Tibial nerve (tissue), 4 donors: ENCODE measurements around the gene ATP2A3.

ENCODE experiments used
- EP300 ChIP-seq, 2 donors: sonication (generic); formaldehyde crosslinking; IDR thresholded peaks; one replicate each; pipeline ENCODE4 v1.6.1; 2017; ENCODE audit warnings: antibody characterized with exemption in 2 of 2, mild to moderate bottlenecking in 1 of 2
- POLR2A ChIP-seq, 2 donors: fragments of 450-650 bp; IDR thresholded peaks; one replicate each; pipeline ENCODE4 v1.6.1; 2017; ENCODE audit warnings: antibody characterized with exemption in 2 of 2, mild to moderate bottlenecking in 2 of 2, moderate library complexity in 2 of 2
- TF ChIP-seq, protein P1 (sequence below), 5 experiments: fragments of 200-600 bp in 3 of 5; fragments of 450-650 bp in 2 of 5; sonication (generic) in 3 of 5; IDR thresholded peaks; one replicate each; pipeline ENCODE4 v1.5.1; 2016 to 2019; ENCODE audit warnings: antibody characterized with exemption in 5 of 5, mild to moderate bottlenecking in 3 of 5, moderate library complexity in 2 of 5

DNA sequence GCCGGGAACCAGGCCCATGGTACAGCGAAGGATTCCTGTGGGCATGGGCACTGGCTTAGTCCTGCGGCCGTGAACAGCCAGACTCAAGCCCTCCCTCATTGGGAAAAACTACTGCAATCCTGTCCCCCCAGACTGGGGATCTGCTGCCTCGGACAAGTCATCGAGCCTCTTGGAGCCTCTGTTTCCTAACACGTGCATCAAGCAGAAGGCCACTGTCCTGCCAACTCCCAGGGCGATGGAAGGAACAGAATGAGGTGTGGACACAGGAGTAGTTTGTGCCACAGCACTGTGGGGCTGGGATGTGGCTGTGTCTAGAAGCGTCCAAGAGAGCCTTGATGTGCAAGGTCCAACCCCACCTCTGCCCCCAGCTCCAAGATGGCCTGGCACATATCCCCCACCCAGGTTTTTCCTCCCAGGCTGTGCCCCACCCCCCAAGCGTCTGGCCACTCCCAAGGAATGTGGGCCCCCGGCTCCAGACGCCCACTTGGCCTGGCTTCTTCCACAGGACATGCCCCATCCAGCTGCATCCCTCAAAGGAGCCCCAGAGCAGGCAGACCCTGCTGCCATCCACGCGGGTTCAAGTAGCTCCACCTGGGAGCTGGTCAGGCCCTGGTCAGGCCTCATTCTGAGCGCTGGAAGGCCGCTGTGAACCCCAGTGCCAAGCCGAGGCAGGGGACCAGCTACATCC, 74.8 kb downstream of the ATP2A3 start:
- TF ChIP-seq, protein P1, sequence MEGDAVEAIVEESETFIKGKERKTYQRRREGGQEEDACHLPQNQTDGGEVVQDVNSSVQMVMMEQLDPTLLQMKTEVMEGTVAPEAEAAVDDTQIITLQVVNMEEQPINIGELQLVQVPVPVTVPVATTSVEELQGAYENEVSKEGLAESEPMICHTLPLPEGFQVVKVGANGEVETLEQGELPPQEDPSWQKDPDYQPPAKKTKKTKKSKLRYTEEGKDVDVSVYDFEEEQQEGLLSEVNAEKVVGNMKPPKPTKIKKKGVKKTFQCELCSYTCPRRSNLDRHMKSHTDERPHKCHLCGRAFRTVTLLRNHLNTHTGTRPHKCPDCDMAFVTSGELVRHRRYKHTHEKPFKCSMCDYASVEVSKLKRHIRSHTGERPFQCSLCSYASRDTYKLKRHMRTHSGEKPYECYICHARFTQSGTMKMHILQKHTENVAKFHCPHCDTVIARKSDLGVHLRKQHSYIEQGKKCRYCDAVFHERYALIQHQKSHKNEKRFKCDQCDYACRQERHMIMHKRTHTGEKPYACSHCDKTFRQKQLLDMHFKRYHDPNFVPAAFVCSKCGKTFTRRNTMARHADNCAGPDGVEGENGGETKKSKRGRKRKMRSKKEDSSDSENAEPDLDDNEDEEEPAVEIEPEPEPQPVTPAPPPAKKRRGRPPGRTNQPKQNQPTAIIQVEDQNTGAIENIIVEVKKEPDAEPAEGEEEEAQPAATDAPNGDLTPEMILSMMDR (IDR thresholded peaks at IDR 0.05), result no peak
- TF ChIP-seq POLR2A (IDR thresholded peaks at IDR 0.05) (no peak), EP300 (IDR thresholded peaks at IDR 0.05) (no peak)
